CD4-positive, alpha-beta T cell treated with Interleukin-17A for 4 hours (primary cell): ENCODE data around the gene PTMS.

Source experiments
- DNase-seq: peaks from one replicate; pipeline ENCODE4 v3.0.0-alpha.2; 2020; ENCODE audit warnings: mixed read lengths

The PTMS gene

DNA sequence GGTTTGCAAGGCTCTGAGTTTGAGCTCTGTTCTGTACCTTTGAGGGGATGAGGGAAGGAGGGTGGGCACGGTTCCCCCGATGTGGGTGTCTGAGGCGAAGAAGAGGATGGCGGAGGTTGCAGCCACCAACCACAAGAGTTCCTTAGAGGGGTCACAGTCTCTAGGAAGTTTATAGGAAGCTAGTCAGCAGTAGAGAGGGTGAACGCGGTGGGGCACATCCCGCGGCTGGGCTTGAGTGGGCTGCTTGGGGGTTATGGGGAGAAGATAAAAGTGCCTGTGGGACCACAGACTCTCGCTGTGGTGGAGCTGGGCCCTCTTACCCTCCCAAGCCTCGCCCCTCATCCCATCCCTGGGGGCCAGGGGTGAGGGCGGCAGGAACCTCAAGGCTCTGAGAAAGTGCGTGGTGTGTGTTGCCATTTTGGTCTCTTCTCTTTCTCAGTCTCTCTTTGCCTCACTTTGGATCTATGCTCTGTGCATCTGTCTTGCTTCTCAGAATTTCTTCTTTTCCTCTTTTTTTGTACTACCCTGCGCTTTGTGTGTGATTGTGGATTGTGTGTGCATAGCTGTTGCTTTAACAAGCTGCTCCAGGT, 25.9 kb downstream of the PTMS start:
- peak; percentile 39 for DNase-seq

- peak; percentile 76 for DNase-seq
These were observed 26.5 kb downstream of the PTMS start for GRCh38 chr12:6792522-6793201.

DNA sequence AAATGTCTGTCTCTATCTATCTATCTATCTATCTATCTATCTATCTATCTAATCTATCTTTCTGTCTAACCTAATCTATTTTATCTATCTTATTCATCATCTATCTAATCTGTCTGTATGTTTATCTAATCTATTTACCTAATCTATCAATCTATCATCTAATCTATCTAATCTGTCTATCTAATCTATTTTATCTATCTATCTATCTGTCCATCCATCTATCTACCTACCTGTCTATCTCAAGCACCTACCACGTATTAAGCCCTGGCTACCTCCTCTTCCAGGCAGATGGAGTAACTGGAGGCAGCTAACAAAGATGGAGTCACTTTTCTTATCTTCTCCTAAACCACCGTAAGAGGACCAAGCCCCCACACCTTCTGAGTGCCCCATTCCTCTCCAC, 28.9 kb downstream of the PTMS start:
- DNase-seq = no peak

DNA sequence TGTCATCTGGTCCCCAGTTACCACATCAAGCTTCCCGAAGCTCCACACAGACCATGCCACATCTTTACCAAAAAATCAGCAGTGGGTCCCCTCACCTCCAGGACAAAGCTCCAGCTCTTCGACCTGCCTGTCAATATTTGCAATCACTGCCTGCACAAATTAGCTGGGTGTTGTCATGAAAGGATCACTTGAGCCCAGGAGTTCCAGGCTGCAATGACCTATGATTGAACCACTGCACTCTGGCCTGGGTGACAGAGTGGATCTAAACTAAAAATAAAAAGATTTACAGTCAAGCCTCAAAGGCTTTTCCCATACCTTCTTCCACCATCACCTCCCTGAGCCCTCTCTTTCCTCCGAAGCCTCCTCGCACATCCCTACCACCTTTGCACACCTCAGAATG, 30.4 kb downstream of the PTMS start:
- DNase-seq = no peak

- no peak for DNase-seq
These were observed 33.0 kb downstream of the PTMS start for GRCh38 chr12:6799147-6799546.

DNA sequence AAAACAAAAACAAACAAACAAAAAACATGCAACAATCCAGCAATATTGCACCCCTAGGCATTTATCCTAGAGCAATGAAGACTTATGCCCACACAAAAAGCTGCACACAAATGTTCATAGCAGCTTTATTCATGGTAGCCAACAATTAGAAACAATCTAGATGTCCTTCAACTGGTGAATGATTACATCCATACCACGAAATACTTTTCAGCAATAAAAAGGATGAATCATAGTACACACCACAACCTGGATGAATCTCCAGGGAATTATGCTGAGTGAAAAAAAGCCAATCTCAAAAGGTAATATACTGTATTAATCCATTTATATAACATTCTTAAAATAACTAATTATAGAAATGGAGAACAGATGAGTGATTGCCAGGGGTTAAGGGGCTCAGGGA, 41.0 kb downstream of the PTMS start:
- DNase-seq = no peak

GRCh38 chr12:6809056-6809455, 42.9 kb downstream of the PTMS start:
- DNase-seq = no peak

DNA sequence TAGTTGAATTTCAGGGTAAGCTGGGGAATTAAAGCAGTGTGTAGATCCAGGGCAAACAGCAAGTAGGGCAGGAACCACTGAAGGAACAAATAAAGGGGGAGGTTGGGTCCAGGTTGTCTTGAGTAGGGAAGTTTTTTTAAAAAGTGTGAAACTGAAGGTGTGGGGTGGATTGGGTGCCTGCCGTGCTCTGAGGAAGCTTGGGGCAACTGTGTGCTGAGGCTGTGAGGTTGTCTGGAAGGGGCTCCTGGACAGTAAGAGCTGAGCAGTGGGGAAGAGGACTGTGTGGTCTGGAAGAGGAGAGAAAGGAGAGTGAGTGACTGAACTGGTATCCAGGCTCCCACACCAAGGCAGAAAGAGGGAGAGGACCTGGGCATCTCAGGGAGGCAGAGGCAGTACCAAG, 44.6 kb downstream of the PTMS start:
- no peak for DNase-seq

GRCh38 chr12:6813363-6813762, 47.2 kb downstream of the PTMS start:
- DNase-seq = no peak

DNA sequence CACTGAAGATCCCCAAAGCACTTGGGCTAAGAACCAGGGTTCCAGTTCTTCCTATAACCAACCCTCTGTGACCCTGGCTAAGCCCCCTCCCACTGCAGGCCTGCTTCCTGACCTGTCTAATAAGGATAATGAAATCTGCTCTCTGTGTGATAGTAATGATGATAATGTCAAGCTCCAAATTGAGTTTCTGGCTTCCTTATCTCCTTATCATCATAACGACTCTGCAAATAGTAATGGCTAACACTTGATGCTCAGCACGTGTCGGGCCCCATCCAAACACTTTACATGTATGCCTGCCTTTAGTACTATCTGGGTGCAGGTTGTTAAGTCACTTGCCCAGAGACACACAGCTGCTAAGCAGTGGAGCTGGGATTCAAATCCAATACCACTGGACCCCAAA, 50.4 kb downstream of the PTMS start:
- no peak for DNase-seq

GRCh38 chr12:6817098-6817497, 50.9 kb downstream of the PTMS start:
- no peak for DNase-seq

DNA sequence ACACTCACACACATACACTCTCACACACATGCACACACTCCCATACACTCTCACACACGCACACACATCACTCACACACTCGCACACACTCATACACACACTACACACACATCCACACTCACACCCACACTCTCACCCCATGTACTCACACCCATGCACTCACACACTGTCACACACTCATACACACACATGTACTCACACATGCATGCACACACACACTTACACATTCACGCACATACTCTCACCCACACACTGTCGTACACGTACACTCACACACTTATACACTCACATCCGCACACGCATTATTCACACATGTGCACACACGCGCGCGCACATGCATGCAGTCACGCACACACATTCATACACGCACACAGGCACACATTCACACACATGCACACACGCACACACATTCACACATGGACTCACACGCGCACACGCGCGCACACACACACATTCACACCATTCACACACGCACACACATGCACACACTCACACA, 51.5 kb downstream of the PTMS start:
- no peak for DNase-seq

DNA sequence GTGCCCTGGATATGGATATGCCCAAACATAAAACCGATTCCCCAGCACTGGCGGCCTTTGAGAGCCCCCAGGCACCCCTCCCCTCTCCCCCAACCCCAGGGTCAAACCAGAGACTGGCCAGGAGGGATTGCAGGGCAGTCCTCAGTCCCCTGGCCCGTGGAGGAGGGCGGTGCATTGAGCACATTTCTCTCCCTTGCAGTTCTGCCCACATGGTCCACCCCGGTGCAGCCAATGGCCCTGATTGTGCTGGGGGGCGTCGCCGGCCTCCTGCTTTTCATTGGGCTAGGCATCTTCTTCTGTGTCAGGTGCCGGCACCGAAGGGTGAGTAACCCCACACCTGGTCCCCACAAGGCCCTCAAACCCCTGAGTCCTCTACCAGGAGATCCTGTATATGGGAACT, 52.1 kb downstream of the PTMS start:
- no peak for DNase-seq

DNA sequence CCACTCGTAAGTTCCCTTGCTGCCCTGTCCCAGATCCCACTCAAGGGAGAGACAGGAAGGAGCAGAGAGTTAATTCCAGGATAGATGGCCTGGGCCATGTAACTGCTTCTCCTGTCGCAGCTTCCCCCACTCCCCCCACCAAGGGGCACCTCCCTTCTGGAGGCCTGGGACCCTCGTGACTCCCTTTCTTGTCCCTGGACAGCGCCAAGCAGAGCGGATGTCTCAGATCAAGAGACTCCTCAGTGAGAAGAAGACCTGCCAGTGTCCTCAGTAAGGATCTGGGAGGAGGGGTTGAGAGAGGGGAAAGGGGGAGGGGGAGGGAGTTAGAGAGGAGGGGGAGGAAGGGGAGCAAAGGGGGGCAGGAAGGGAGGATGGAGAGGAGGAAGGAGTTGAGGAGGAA, 52.5 kb downstream of the PTMS start:
- no peak for DNase-seq

DNA sequence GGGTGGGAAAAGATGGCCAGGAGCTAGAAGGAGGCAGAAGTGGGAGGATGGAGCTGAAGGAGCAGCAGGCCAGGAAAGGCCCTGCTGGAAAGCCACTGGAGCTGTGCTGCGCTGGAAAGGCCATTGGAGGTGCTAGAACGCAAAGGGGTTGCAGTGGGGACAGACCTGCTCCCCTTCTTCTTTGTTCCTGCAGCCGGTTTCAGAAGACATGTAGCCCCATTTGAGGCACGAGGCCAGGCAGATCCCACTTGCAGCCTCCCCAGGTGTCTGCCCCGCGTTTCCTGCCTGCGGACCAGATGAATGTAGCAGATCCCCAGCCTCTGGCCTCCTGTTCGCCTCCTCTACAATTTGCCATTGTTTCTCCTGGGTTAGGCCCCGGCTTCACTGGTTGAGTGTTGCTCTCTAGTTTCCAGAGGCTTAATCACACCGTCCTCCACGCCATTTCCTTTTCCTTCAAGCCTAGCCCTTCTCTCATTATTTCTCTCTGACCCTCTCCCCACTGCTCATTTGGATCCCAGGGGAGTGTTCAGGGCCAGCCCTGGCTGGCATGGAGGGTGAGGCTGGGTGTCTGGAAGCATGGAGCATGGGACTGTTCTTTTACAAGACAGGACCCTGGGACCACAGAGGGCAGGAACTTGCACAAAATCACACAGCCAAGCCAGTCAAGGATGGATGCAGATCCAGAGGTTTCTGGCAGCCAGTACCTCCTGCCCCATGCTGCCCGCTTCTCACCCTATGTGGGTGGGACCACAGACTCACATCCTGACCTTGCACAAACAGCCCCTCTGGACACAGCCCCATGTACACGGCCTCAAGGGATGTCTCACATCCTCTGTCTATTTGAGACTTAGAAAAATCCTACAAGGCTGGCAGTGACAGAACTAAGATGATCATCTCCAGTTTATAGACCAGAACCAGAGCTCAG, 53.2 kb downstream of the PTMS start:
- no peak for DNase-seq

- no peak for DNase-seq
These were observed 54.0 kb downstream of the PTMS start for GRCh38 chr12:6820166-6820565.
